ACC112 (cell line): ENCODE data around the gene TPRA1.

Source experiments
- H2AFZ ChIP-seq: fragments of 200-600 bp; sonication (generic); one replicate; pipeline ENCODE4 v1.6.0; 2017; ENCODE audit warnings: antibody characterized with exemption, low read length; ENCODE audit not compliant: unreplicated experiment
- H3K27ac ChIP-seq: fragments of 200-600 bp; sonication (generic); 2 replicates; pipeline ENCODE4 v1.5.1; 2014; ENCODE audit warnings: low read depth, mild to moderate bottlenecking, antibody characterized with exemption, low read length, moderate library complexity
- H3K27me3 ChIP-seq: fragments of 200-600 bp; sonication (generic); 2 replicates; pipeline ENCODE4 v1.6.1; 2014; ENCODE audit warnings: mild to moderate bottlenecking, antibody characterized with exemption, low read length, moderate library complexity, mixed read lengths; ENCODE audit not compliant: insufficient read depth
- H3K36me3 ChIP-seq: fragments of 200-600 bp; sonication (generic); 2 replicates; pipeline ENCODE4 v1.6.1; 2016; ENCODE audit warnings: mild to moderate bottlenecking, antibody characterized with exemption, low read length, moderate library complexity, mixed read lengths; ENCODE audit not compliant: insufficient read depth
- H3K4me1 ChIP-seq: fragments of 200-600 bp; sonication (generic); one replicate; pipeline ENCODE4 v1.6.1; 2016; ENCODE audit warnings: low read length, mixed read lengths; ENCODE audit not compliant: insufficient read depth, unreplicated experiment, control insufficient read depth
- H3K4me3 ChIP-seq: fragments of 200-600 bp; sonication (generic); 2 replicates; pipeline ENCODE4 v1.5.1; 2014; ENCODE audit warnings: mild to moderate bottlenecking, low read depth, low read length
- H3K79me2 ChIP-seq: fragments of 200-600 bp; sonication (generic); one replicate; pipeline ENCODE4 v1.6.0; 2016; ENCODE audit warnings: low read length; ENCODE audit not compliant: control insufficient read depth, unreplicated experiment, insufficient read depth

The TPRA1 gene

DNA sequence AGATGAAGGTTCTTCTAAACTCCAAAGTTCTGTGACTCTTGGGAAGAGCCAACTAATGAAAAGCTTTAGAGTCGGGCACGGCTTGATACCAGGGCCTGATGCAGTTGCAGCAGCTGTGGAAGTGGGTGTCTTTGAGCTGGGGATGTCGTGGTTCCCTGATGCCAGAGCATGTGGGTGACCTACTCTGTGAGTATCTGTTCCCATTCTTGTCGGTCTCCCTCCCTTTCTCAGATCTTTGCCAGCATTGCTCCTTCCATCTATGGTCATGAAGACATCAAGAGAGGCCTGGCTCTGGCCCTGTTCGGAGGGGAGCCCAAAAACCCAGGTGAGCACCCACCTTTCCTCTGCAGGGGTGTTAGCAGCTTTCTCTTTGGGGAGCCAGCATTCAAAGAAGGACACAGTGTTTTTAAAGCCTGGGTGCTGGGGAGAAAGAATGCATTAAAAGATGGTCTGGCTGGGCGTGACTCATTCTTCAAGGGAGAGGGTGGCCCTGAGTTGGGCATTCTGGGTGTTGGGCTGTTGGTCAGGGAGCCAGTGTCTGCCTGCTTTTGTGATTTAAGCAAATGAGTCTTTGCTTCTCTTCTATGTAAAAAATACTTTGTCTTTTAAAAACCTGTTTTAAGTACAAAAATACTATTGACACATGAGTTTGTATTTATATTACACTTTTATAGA is 25.2 kb upstream of the TPRA1 start:
- Histone ChIP-seq H3K36me3 (peaks cover 45% of the 10 kb centered on the region), H3K4me3 (no peak overlapping the region), H3K27me3 (no peaks in the 10 kb centered on the region), H3K27ac (no peak overlapping the region), H3K4me1 (peaks cover 42% of the 10 kb centered on the region), H2AFZ (no peak overlapping the region), H3K79me2 (peaks cover 10% of the 10 kb centered on the region)

DNA sequence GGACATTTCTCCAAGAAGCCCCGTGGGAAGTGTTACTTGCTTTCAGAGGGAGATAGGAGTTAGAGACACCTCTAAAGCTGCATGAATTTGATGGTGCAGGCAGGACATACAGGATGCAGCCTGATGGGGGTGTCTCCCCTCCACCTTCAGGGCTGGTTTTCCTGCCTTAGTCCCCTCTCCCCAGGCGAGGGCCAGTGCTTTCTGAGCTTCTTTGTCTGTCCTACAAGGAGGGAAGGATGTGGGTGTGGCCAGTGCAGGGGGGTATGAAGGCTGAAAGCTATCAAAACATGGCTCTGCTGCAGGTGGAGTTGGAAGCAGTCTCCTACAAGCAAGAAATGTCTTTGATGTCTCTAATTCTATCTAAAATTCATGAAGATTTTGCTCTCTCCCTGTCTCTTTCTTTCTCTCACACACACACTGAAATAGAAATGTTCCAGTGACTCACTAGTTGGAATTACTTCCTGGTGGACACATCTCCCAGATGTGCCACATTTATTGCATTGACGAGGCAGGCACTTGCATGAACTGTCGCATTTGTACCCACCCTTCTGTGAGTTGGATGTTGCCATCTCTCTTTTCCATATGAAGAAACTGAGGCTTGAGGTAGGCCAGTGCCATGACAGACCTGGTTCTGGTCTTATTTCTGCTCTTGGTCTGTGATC is 24.5 kb upstream of the TPRA1 start:
- H3K79me2 ChIP-seq: peaks cover 13% of the 10 kb centered on the region
- H3K4me1 ChIP-seq: peaks cover 50% of the 10 kb centered on the region
- peaks cover 50% of the 10 kb centered on the region for H3K36me3 ChIP-seq
- no peak overlapping the region for H3K27ac ChIP-seq
- H3K27me3 ChIP-seq: no peaks in the 10 kb centered on the region
- H2AFZ ChIP-seq: no peak overlapping the region
- no peak overlapping the region for H3K4me3 ChIP-seq

DNA sequence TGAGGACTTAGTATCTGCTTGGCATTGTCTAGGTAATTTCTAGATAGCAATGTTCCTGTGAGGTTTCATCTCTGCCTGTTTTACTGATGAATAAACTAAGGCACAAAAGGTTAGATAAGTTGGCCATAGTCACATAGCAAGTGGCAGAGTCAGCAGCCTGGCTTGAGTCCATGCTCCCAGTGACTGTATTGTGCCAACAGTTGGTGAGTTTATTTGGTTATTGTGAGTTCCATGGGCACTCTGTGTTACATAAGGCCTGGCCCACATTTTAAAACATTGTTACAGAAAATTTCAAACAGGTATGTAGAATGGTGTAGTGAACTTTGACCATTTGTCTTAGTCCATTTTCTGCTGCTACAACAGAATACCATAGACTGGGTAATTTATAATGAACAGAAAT is 22.9 kb upstream of the TPRA1 start:
- H3K27ac ChIP-seq: peak overlapping the region; percentile 28; the same call in 1 of the 2 replicates

DNA sequence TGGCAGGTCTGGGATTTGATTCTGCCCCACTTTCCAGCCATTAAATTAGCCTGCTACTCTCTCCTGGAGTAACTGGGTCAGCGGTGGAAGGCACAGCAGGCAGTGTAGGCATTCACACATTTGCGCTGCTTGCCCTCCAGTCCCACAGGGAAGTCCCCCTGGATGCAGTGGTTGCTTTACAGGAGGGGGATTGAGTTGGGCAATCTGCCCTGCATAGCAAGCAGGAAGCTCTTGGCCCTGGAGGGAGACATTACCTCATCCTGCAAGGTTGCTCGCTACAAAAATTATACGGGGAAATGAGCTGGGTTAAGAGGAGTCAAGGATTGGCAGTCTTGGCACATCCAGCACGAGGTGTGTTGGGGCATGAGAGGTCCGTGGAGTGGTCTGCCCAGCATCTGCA is 22.4 kb upstream of the TPRA1 start:
- H3K27ac ChIP-seq: peak overlapping the region; percentile 28; the same call in 1 of the 2 replicates
- peaks cover 52% of the 10 kb centered on the region for H3K36me3 ChIP-seq
- no peak overlapping the region for H3K4me3 ChIP-seq
- no peak overlapping the region for H2AFZ ChIP-seq
- H3K27me3 ChIP-seq: no peaks in the 10 kb centered on the region
- peaks cover 57% of the 10 kb centered on the region for H3K4me1 ChIP-seq
- peaks cover 21% of the 10 kb centered on the region for H3K79me2 ChIP-seq

More for the DNA sequence above, 22.9 kb upstream of the TPRA1 start:
- Histone ChIP-seq H3K79me2 (peaks cover 21% of the 10 kb centered on the region), H3K27me3 (no peaks in the 10 kb centered on the region), H3K4me1 (peaks cover 57% of the 10 kb centered on the region), H3K36me3 (peaks cover 53% of the 10 kb centered on the region), H2AFZ (no peak overlapping the region), H3K4me3 (no peak overlapping the region)

DNA sequence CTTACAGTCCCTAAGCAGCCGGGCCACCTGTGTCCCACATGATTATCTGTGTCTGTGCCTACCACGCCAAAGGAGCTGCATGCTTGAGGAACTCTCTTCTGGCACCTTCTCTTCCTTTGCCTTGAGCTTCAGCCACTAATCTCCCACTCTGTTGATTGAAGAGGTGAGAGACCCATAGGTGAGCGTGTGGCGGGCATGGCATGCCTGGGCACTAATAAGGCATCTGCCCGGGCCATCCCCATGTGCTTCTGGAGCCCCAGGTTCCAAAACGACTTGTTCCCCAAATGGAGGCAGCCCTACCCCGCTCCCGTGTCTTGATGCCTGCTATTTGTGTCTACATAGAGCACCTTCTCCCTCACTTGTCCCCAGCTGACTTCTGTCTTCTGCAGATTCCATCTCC is 20.7 kb upstream of the TPRA1 start:
- Histone ChIP-seq H3K36me3 (peaks cover 53% of the 10 kb centered on the region), H3K27me3 (no peaks in the 10 kb centered on the region), H3K79me2 (peaks cover 28% of the 10 kb centered on the region), H3K27ac (no peak overlapping the region), H2AFZ (no peak overlapping the region), H3K4me1 (peaks cover 63% of the 10 kb centered on the region), H3K4me3 (no peak overlapping the region)

DNA sequence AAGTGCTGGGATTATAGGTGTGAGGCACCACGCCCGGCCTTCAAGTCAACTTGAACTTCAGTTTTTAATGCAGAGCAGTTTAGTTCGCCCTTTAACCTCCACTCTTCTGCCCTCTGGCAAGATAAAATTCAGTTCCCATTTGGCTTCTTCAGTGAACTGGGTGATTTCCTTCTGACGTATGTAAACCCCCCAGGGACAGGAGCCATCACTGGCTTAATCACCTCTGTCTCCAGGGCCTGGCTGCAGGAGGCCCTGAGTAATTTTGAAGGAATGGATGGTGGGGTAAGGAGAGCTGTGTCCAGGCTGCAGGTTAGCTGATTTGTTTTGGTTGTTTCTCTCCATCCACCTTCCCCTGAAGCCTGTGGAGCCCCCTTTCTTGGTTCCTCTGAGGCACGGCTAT is 19.6 kb upstream of the TPRA1 start:
- peaks cover 61% of the 10 kb centered on the region for H3K36me3 ChIP-seq
- no peak overlapping the region for H2AFZ ChIP-seq
- H3K4me1 ChIP-seq: peaks cover 55% of the 10 kb centered on the region
- H3K4me3 ChIP-seq: no peak overlapping the region
- no peaks in the 10 kb centered on the region for H3K27me3 ChIP-seq
- H3K27ac ChIP-seq: no peak overlapping the region; the same call in 1 of the 2 replicates
- H3K79me2 ChIP-seq: peaks cover 28% of the 10 kb centered on the region

DNA sequence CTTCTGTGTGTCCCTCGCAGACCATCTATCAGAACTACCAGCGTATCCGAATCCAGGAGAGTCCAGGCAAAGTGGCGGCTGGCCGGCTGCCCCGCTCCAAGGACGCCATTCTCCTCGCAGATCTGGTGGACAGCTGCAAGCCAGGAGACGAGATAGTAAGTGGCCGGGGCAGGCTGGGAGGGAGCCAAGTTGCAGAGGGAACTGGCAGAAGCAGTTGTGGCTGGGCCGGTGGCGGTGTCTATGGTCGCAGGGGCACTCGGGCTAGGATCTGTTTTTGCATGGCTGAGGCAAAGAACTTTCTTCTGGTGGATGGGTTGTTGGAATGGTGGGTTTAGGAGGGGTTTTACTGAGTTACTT is 17.8 kb upstream of the TPRA1 start:
- Histone ChIP-seq H3K27ac (no peak overlapping the region), H3K36me3 (peaks cover 59% of the 10 kb centered on the region), H3K79me2 (peaks cover 27% of the 10 kb centered on the region), H3K4me3 (no peak overlapping the region), H3K27me3 (no peaks in the 10 kb centered on the region), H3K4me1 (peaks cover 37% of the 10 kb centered on the region), H2AFZ (no peak overlapping the region)

DNA sequence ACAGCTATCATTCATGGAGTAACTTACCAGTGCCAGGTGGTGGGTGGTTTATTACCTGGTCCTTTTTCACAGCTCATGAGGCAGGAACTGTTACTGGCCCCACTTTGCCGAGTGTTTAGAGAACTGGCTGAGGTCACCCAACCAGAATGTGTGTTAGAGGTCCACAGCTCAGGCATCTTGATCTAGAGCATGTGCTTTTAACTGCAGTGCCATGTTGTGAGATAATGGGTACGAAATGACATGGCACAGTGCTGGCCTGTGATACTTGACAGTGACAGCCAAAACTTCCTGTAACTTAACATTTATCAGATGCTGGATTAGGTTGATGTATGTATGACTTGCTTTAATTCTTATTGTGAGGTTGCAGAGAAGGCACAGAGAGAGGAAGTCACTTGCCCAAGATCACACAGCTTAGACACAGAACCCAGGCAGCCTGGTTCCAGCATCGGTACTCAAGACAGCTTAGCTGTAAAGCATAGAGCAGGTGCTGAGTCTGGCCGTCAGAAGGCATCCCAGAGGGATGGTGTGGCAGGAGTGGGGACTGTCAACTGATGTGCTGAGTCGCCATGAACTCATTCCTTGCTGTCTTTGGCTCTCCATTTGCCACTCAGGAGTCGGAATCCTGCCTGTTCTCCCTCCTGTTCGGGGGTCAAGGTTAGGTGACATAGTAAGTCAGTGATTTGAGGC is 17.3 kb upstream of the TPRA1 start:
- H2AFZ ChIP-seq: no peak overlapping the region
- no peak overlapping the region for H3K4me3 ChIP-seq
- H3K36me3 ChIP-seq: peaks cover 59% of the 10 kb centered on the region
- H3K4me1 ChIP-seq: peaks cover 32% of the 10 kb centered on the region
- no peak overlapping the region for H3K27ac ChIP-seq
- no peaks in the 10 kb centered on the region for H3K27me3 ChIP-seq
- H3K79me2 ChIP-seq: peaks cover 27% of the 10 kb centered on the region

DNA sequence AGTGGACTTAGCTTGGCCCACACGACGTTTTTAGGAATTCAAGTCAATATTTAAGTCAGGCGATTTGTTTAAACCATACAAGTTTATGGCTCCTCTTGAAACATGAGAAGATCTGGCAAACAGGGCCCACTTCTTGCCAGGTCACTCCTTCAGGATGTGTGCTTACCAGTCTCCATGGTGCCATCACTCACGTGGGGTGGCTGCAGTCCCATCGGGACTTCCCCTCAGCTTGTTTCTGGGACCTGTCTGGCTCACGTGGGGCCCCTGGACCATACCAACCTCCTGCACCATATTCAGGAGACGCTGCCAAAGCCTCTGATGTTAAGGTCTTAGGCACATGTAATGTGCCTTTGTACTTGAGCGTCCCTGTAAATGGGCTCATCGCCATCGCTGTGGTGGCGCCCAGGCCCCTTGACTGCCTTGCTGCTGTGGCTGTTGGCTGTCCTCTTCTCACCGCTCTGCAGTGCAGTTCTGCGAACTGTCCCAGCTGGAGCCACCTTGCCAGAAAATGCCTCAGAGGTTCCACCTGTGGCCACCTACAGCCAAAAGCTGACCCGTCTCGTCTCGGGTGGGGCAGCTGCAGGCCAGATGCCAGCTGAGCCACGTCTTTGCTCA is 16.6 kb upstream of the TPRA1 start:
- Histone ChIP-seq H3K27me3 (no peaks in the 10 kb centered on the region), H3K79me2 (peaks cover 34% of the 10 kb centered on the region), H2AFZ (no peak overlapping the region), H3K4me1 (peaks cover 25% of the 10 kb centered on the region), H3K27ac (no peak overlapping the region), H3K36me3 (peaks cover 60% of the 10 kb centered on the region), H3K4me3 (no peak overlapping the region)

DNA sequence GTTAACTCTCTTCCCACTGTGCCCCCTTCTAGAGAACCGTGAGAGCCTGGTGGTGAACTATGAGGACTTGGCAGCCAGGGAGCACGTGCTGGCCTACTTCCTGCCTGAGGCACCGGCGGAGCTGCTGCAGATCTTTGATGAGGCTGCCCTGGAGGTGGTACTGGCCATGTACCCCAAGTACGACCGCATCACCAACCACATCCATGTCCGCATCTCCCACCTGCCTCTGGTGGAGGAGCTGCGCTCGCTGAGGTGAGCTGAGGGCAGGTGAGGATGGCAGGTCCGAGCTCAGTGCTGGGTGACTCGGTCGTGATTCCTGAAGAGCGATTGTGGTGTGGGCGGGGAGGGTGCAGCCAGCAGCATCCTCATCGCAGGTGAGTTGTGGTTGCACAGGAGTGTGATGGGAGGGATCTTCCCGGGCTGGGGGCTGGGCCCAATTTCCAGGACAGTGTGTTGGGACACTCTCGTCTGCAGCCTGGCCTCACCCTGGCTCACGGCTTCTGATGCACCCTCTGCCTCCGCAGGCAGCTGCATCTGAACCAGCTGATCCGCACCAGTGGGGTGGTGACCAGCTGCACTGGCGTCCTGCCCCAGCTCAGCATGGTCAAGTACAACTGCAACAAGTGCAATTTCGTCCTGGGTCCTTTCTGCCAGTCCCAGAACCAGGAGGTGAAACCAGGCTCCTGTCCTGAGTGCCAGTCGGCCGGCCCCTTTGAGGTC is 15.7 kb upstream of the TPRA1 start:
- peaks cover 42% of the 10 kb centered on the region for H3K79me2 ChIP-seq
- H3K27ac ChIP-seq: no peak overlapping the region
- peaks cover 29% of the 10 kb centered on the region for H3K4me1 ChIP-seq

More for the DNA sequence above, 15.7 kb upstream of the TPRA1 start:
- H3K4me3 ChIP-seq: no peak overlapping the region
- H3K36me3 ChIP-seq: peaks cover 67% of the 10 kb centered on the region; the same call in 1 of the 2 replicates
- H2AFZ ChIP-seq: no peak overlapping the region
- no peaks in the 10 kb centered on the region for H3K27me3 ChIP-seq
